Osteocyte (in vitro differentiated cells): ENCODE measurements around the gene RAPGEF4. TPM values are rescaled to one million over a fixed set of nuclear protein-coding genes. Genes with fewer than 3 reads are reported as not detected.

Experiments used
- DNase-seq: peaks from one replicate; pipeline ENCODE4 v3.0.0; 2021; ENCODE audit warnings: mixed read lengths; ENCODE audit not compliant: unreplicated experiment; ENCODE audit errors: extremely low spot score
- H3K27ac Mint-ChIP-seq: one replicate; pipeline ENCODE4 v1.8.0; 2021; ENCODE audit warnings: mild to moderate bottlenecking, mixed read lengths; ENCODE audit not compliant: unreplicated experiment
- H3K27me3 Mint-ChIP-seq: one replicate; pipeline ENCODE4 v1.8.0; 2021; ENCODE audit warnings: mixed read lengths; ENCODE audit not compliant: unreplicated experiment
- H3K36me3 Mint-ChIP-seq: one replicate; pipeline ENCODE4 v1.8.0; 2021; ENCODE audit warnings: mixed read lengths; ENCODE audit not compliant: unreplicated experiment
- H3K4me1 Mint-ChIP-seq: one replicate; pipeline ENCODE4 v1.8.0; 2021; ENCODE audit warnings: mixed read lengths; ENCODE audit not compliant: unreplicated experiment
- H3K4me3 Mint-ChIP-seq: one replicate; pipeline ENCODE4 v1.8.0; 2021; ENCODE audit warnings: mild to moderate bottlenecking, moderate library complexity, mixed read lengths; ENCODE audit not compliant: unreplicated experiment
- H3K9me3 Mint-ChIP-seq: one replicate; pipeline ENCODE4 v1.8.0; 2021; ENCODE audit warnings: mixed read lengths; ENCODE audit not compliant: unreplicated experiment
- total RNA-seq: library from RNA; stranded (reverse); gene quantifications from 2 replicates; pipeline ENCODE4 v1.2.1, GENCODE V29; 2021
- TF ChIP-seq, protein P1 (sequence below): fragments of 200-600 bp; sonication (generic); IDR thresholded peaks from 2 replicates; pipeline ENCODE4 v1.5.0; 2021; ENCODE audit warnings: antibody characterized with exemption, mild to moderate bottlenecking, moderate library complexity

RAPGEF4 gene
- total RNA-seq, 1 donor from 2014 or later: 0.91 TPM

- Mint-ChIP-seq H3K4me3 (no peak overlapping the region), H3K9me3 (no peaks in the 10 kb centered on the region), H3K4me1 (peaks cover 2% of the 10 kb centered on the region), H3K36me3 (peaks cover 2% of the 10 kb centered on the region), H3K27me3 (peaks cover 4% of the 10 kb centered on the region), H3K27ac (no peak overlapping the region)
- no peak for DNase-seq
- TF ChIP-seq, protein P1, sequence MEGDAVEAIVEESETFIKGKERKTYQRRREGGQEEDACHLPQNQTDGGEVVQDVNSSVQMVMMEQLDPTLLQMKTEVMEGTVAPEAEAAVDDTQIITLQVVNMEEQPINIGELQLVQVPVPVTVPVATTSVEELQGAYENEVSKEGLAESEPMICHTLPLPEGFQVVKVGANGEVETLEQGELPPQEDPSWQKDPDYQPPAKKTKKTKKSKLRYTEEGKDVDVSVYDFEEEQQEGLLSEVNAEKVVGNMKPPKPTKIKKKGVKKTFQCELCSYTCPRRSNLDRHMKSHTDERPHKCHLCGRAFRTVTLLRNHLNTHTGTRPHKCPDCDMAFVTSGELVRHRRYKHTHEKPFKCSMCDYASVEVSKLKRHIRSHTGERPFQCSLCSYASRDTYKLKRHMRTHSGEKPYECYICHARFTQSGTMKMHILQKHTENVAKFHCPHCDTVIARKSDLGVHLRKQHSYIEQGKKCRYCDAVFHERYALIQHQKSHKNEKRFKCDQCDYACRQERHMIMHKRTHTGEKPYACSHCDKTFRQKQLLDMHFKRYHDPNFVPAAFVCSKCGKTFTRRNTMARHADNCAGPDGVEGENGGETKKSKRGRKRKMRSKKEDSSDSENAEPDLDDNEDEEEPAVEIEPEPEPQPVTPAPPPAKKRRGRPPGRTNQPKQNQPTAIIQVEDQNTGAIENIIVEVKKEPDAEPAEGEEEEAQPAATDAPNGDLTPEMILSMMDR: no peak
Measured at GRCh38 chr2:172777431-172777830, 41.8 kb downstream of the RAPGEF4 start.

DNA sequence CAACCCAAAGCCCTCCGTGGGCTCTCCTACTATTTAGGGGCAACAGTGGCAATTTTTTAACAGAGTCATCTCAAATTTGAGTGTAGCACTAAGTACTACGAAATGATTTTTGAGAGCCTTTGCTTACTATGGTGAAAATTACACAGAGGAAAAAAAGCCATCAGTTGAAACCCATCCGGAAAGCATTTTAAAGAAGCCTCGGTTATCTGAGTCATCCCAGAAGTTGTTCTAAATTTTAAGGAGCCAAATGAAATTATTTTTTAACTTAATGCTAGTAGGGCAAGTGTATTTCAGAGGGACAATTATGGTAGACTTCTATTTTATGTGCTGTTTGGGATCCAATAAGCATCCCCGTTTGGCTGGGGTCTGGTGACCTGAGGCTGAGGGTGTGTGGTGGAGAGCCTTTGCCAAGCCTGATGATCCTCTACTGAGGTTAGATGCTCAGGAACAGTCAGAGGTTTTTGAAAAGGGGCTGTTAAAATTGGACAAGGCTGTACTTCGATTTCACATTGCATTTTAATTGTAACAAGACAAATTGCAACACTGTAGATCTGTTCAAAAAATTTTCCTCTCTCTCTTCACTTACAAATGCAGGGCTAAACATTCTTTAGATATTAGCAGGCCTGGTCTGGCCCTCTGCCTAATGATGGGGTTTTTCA lies 47.0 kb downstream of the RAPGEF4 start:
- TF ChIP-seq, protein P1: no peak
- no peaks in the 10 kb centered on the region for H3K27me3 Mint-ChIP-seq
- H3K27ac Mint-ChIP-seq: peak overlapping the region; percentile 53
- H3K4me1 Mint-ChIP-seq: peaks cover 19% of the 10 kb centered on the region
- DNase-seq: no peak
- no peaks in the 10 kb centered on the region for H3K36me3 Mint-ChIP-seq
- H3K9me3 Mint-ChIP-seq: no peaks in the 10 kb centered on the region
- H3K4me3 Mint-ChIP-seq: no peak overlapping the region

GRCh38 chr2:172783165-172783898 lies 47.7 kb downstream of the RAPGEF4 start:
- DNase-seq: no peak
- no peaks in the 10 kb centered on the region for H3K9me3 Mint-ChIP-seq
- no peak overlapping the region for H3K4me3 Mint-ChIP-seq
- peak overlapping the region; percentile 53 for H3K27ac Mint-ChIP-seq
- H3K27me3 Mint-ChIP-seq: no peaks in the 10 kb centered on the region
- no peaks in the 10 kb centered on the region for H3K36me3 Mint-ChIP-seq
- H3K4me1 Mint-ChIP-seq: peaks cover 19% of the 10 kb centered on the region
- TF ChIP-seq, protein P1: no peak

DNA sequence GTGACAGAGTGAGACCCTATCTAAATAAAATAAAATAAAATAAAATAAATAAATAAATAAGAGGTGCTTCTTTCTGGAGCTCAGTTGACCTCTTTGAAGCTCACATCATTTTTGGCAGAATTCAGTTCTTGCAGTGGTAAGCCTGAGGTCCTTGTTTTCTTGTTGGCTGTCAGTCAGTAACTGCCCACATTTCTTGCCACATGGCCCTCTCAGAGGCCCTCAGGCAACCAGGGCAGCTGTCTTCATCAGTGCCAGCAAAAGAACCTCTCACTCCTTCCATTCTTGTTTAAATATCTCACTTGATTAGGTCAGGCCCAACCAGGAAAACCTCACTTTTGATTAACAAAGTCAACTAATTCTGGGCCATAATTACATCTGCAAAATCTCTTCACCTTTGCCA lies 53.2 kb downstream of the RAPGEF4 start:
- Mint-ChIP-seq H3K4me3 (no peak overlapping the region), H3K27ac (no peak overlapping the region), H3K9me3 (no peaks in the 10 kb centered on the region), H3K4me1 (peaks cover 3% of the 10 kb centered on the region), H3K36me3 (no peaks in the 10 kb centered on the region), H3K27me3 (no peaks in the 10 kb centered on the region)
- TF ChIP-seq, protein P1: no peak
- DNase-seq: no peak

GRCh38 chr2:172790404-172790803 lies 54.8 kb downstream of the RAPGEF4 start:
- H3K4me1 Mint-ChIP-seq: peaks cover 7% of the 10 kb centered on the region
- no peak for DNase-seq
- no peak overlapping the region for H3K27ac Mint-ChIP-seq
- H3K9me3 Mint-ChIP-seq: no peaks in the 10 kb centered on the region
- TF ChIP-seq, protein P1: no peak
- no peaks in the 10 kb centered on the region for H3K27me3 Mint-ChIP-seq
- H3K36me3 Mint-ChIP-seq: no peaks in the 10 kb centered on the region
- H3K4me3 Mint-ChIP-seq: no peak overlapping the region
